GM18861 (cell line): ENCODE results near the gene CDC42BPA.
A peak's percentile ranks its signal among the peaks of the same experiment; 100 is the strongest.

ENCODE experiments used
- ATAC-seq: cut with Tn5 transposase; IDR thresholded peaks from one replicate; pipeline ENCODE4 v1.9.1; 2021; ENCODE audit not compliant: unreplicated experiment

Gene CDC42BPA

DNA sequence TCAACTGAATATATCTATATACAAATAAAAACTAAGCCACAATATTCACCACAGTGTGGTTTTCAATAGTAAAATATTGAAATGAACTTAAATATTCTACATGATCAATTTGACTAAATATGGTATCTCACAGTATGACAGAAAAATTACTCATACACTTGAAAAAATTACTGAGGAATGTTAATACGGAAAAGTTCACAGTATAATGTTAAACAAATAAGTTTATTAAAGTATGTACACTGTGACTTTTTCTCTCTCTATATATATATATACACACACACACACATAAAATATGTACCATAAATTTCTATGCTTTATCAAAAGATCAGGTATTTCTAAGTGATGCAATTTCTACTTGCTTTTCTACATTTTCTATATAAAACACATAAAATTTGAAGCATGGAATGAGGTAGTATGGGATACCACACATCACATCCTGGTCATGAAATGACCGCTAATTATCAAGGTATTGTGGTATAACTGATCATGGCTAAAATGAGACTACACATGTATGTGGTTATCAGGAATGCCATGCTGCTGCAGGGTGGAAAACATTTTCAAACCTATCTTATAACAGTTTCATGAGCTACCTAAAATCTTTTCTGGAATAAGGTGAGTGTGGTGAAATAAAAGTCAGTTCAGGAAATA is 102.3 kb downstream of the CDC42BPA start:
- ATAC-seq: no peak

DNA sequence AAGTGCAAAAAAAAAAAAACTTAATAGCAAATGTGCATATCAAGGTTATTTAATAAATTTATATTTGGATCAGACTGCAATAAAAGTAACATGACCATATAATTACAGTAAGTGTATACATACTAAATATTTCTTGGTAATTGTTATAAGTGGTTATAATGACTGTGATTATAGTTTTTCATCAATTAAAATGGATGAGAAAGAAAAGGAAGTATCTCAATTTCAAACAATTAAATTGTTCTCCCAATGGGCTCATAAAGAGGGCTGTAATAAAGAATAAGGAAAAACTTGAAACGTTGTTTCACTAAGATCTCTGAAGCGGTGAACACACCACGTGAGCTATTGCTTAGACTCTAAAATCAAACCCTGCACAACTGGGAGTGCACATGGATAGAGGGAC is 104.1 kb downstream of the CDC42BPA start:
- no peak for ATAC-seq

DNA sequence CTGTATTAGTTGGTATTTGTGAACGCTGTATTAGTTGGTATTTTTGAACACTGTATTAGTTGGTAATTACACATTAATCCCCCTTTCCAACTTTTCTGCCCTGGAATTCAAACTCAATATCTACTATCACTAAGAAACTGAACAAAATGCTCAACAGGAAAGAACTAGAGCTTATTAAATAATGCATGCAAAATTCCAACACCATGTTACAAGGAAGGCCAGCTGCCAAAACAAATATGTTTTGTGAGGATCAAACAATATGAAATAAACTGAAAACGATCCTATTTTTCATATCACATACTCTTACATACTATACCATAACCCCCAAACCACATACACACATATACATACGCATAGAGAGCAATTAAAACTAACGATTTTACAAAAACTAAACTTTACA is 104.9 kb downstream of the CDC42BPA start:
- ATAC-seq: no peak

DNA sequence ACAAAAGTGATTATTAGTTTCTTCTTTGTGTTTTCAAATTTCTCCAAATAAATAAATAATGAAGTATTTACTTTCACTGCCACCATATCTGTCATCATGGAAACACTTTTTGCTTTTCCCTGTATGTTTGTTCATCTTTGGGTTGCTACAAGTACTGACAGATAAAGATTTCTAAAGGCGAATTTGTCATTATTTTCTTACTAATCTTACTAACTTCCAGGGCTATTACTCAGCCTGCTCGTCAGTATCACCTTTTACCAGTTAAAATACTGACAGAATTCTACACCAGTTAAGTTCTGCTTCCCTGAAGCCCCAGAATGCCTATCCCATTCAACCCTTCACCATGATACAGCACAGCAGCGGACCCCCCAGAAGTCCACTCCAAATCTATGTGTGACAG is 106.1 kb downstream of the CDC42BPA start:
- no peak for ATAC-seq

DNA sequence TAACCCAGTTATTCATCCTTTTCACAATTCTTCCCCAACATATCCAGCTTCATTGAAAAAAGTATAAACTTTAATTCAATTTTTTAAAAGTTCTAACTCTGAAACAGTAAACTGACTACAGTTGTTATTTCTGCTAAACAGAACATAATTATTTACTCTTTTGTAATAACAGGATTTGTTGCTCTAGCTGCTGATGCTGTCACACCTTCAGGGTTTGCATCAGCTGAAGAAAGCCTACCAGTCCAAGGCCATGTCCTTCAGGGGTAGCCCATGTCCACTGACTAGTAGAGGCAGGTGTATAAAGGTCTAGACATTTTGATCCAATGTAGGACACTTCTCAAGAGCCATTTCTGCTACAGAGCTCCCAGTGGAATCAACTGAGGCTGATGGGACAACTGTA is 107.7 kb downstream of the CDC42BPA start:
- no peak for ATAC-seq

DNA sequence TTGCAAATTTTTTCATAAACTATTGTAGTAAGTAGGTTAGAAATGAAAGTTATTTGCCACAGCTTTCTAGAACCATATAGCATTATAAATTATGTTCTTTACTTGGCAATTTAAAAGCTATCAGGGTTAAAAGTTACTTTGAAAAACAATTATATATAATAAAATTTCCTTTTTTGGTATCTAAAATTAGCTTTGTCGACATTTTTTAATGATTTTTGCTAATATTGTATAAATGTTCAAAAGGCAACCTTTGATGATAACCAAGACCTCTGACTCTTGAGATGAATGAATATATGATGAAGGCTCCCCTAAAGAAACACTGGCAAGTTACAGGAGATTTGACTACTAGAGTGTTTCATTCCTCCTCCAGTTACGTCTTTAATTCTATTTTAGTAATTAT is 121.2 kb downstream of the CDC42BPA start:
- ATAC-seq: no peak

DNA sequence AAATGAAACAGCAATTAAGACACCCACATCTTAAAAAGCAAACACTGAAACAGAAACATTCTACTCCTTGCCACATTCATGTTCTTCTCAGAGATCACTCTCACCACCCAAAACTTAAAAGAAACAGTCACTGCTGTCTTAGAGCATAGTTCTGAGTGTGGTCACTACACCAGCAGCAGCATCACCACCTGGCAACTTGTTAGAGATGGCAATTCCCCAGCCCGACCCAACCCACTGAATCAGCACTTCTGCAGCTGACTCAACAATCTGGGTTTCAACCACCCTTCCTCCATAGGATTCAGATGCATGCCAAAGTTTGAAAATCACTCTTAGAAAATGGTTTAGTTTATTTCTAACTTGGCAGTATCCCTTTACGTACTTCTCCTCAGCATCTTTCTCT is 126.1 kb downstream of the CDC42BPA start:
- ATAC-seq: peak; percentile 60

DNA sequence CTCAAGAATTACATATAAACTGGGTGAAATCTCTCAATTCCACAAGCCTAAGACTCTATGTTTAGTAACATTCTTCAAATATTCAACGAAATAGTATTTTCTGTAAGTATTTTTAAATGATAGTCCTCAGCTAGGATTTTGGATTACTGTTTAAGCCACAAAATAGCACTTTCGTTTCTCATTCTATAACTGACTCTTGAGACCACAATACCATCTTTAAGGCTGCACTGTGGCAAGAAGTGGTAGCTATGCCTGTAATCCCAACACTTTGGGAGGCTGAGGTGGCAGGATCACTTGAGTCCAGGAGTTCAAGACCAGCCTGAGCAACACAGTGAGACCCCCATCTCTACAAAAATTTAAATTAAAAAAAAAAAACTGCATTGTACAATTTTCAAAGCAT is 126.7 kb downstream of the CDC42BPA start:
- no peak for ATAC-seq

DNA sequence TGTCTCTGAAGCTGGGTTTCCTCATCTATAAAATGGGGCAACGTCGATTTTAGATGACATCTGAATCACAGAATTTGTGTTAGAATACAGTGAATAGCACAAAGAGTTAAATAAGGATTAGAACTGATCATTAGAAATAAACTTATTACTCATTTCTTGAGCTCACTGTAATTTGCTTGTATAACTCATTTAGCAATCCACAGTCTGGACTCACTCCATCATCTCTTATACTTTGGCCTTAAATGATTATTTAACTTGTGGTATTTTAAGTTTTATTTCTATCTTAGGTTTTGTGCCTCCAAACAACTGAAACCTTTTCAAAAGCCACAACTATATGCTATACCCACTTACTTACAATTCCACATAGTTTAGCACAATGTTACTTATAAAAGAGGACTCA is 128.0 kb downstream of the CDC42BPA start:
- no peak for ATAC-seq

DNA sequence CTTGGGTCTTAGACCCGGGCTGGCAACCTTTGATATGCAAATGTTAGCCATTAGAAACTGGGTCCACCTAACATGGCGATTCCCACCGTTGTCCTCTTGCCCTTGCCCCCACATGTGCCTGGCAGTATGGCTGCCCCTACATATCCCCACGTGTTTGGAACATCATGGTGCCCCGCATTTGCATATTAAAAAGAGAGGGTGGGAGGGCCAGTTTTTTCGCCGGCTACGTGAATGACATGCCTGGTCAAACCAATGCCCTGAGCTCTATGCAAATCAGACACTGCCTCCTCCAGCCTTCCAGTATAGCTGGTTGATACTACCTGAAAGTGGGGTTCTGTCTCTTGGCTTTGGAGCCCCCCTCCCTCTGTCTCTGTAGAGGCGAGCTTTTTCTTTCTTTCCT is 133.0 kb downstream of the CDC42BPA start:
- no peak for ATAC-seq

DNA sequence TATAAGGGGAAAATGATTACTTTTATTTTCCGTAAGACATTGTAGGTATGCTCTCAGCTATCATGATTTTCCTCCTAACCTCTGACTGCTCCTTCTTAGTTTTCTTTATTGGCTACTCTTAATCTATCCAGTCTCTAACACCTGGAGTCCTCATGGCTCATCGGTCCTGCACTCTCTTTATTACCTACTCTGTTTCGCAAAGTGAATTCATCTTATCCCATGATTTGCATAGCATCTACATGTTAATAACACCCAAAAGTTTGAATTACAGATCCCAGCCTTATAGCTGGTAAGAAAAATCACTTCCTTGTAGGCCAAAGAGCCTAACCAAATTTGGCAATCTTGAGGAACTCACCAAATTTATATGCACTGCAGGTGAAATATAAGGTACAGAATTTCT is 136.3 kb downstream of the CDC42BPA start:
- no peak for ATAC-seq

DNA sequence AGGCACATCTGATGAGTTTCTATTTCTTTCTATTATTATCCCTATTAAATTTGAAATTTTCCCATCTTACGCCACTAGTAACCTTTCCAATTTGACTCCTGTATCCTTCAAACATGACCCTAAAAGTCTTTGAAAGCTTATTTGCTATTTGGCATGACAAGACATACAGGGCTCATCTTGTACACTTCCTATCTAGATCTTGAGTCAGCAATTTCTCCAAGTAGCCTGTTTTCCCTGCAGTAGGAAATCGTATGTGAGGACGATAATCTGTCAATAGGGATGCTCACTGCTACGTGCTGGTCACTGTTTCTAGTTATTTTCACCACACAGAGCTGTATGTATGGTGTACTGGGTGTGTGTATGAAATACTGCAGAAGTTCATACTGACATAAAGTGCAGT is 142.7 kb downstream of the CDC42BPA start:
- ATAC-seq: no peak

DNA sequence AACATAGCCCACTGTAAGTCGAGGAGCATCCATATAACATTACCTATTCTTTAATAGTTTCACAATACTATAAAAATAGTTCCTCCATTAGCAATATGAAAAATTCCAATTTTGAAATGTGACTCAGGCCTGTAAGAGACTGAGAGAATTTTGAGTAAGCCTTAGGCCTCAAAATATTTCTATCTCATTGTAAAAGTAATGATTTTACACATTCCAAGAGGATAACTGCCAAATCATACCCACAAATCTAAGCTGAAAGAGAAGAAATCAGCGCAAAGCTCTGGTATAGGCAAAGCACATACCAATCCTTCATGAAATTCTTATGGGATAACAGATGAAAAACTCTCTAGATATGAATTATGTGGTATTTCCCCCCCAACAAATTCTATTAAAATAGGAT is 144.1 kb downstream of the CDC42BPA start:
- ATAC-seq: no peak

DNA sequence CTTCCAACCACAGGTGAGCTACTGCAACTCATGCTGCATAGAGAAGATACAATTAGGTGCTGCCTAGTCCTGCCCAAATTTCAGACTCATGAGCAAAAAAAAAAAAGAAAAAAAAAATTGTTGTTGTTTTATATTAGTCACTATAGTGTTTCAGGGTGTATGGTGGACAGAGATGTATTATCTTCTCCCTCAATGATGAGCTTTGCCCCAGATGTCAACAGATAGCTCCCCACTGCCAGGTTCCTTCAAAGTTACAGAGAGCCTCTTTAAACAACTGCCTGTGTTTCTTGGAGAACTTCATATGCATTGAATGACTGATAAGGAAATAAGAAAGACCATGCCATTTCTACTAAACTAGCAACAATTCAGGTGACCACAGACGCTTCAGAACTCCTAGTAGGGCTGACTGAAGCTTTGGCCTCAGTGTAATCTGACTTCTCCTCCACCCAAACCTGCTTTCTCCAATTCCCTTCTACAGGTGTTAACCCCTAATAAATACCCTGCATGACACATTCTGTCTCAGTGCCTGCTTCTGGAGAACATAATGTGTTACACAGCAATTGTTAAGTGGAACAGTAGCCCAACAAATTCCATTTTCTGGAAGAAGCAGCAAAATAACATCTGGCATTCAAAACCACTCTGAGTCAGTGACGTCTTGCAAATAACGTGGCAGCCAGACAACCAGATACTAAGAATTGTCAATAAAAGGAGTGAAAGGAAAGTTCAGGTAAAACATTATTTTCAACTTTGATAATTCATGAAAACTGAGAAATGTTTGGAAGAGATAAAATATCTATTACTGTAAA is 147.7 kb downstream of the CDC42BPA start:
- no peak for ATAC-seq

DNA sequence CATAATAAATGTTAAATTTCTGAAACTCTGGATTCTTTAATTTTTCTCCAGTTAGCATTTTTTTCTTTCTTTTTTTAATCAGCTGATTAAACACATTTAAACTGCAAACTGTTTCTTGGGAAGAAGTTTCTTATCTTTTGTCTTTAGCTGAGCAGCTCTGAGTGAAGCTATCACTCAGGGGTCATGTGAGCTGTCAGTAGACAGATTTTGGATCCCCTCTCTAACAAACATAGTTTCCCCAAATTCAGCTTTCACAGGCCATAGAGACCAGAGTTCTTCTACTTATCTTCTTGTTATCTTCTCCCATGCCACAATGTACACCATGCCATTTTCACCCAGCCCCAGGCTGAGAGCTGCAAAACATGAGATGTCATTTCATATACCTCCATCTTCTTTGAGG is 148.9 kb downstream of the CDC42BPA start:
- no peak for ATAC-seq

DNA sequence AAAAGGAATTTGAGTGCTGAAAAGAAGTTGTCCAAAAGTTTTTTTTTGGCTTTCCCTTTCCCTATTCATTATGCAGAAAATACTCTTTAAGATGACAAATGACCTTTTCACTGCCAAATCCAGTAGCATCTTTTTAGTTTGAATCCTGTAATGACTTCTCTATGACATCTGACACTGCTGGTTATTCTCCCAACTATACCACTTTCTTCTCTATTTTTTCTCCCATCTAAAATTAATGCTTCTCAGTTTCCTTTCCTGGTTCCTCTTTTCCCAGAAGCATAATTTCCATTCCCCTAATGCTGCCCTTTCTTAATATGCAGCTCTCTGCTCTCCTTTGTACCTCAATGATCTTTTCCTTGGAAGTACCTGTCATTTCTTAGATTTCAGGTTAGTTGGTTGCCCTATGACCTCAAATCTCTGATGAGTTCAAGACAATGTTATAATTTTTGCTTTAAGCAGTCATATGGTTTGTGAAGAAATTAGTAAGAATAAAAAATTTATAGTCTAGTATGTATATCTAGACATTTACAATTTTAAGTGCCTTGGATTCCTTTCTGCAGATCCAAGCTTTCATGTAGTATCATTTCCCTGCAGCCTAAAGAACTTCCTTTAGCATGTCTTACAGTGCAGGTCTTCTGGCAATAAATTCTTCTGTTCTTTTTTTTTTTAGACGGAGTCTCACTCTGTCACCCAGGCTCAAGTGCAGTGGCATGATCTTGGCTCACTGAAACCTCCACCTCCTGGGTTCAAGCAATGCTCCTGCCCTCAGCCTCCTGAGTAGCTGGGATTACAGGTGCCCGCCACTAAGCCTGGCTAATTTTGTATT is 150.8 kb downstream of the CDC42BPA start:
- ATAC-seq: no peak

DNA sequence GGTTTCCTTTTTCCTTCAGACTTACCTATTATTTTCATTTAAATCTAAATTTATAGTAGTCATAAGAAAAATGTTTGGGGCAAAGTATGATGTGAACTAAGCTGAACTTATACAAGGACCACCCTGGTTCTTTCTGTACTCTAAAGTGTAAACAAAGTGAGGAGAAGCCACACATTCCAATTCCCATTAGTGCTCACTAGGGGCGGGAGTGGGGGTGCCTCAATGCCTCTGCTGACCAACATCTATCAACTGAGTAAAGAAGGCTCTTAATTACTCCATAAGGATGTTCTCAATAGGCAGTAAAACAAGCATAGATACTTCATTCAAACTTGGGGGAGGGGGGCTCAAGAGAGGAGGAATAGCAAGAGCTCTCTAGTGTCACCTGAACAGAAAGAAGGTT is 151.7 kb downstream of the CDC42BPA start:
- no peak for ATAC-seq

DNA sequence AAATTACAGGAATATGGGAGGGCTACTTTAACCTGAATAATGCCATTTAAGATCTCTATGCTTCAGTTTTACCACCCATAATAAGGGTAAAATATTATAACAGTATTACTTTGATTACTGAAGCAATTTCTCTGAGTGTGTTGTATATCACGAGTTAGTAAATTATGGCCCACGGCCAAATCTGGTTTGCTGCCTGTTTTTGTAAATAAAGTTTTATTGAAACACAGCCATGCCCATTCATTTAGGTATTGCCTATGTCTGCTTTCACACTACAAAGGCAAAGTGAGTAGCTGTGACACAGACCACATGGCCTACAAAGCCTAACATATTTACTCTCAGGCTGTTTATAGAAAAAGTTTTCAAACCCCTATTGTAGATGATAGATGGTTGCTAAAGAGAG is 156.8 kb downstream of the CDC42BPA start:
- ATAC-seq: no peak

DNA sequence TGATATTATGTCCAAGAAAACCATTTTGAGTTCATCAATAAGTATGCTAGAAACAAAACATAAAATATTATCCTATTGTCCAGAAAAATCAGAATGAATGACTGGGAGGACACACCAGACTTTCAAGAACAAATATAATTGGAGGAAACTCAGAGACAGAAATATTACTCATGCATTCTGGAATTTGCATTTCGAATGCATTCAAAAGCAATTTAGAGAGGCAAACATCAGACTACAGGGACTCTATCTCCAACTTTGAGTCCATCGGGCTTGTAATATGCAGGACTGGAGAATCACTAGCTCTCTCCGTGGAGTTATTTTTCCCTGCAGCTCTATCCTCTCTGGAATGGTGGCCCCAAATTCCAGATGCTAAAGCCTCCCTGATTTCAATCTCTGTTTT is 161.8 kb downstream of the CDC42BPA start:
- ATAC-seq: no peak

DNA sequence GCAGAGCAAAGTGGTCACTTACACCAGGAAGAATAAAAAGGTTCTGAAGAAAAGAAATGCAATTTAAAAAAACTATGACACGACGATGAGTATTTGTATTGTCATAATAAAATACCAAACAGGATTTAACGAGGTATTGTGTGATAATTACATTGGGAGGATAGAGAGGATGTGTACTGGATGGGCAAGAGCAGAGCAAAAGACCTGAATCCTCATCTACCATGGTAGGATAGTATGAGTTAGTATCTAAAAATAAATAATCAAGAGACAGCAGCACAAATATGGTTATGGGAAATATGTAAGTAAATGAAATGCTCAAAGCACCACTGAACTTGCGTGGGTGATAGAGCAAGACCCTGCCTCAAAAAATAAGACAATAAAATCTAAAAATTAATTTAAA is 162.6 kb downstream of the CDC42BPA start:
- ATAC-seq: no peak

DNA sequence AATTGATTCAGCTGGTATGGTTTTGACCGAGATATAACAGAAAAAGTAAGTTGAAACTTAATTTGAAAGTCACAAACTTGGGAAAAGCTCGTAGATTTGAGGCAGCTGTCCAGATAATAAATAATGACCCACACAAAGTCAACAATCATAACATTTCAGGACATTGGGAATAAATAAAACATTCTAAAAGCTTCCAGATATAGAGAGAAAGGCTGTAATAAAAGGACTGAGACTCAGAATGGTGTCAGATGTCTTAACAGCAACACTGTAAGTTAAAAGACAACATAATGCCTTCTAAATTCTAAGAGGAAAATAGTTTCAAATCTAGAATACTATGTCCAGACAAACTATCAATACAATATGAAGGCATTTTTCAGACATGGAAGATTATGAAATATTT is 163.3 kb downstream of the CDC42BPA start:
- ATAC-seq: no peak

DNA sequence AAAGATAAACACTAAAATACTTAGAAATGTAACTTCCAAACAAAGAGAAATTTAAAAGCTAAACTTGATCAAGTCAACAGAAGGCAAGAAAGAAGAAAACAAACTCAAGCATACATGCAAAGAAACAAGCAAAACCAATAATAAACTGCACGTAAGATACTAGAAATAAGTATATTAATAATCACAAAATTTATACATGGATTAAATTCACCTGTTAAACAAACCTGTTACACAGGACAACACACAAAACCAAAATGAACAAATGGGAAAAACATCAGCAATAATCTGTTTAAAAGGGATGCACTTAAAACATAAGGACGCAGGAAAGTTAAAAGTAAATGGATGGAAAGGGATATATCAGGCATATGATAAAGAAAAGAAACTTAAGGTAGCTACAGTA is 165.8 kb downstream of the CDC42BPA start:
- no peak for ATAC-seq
